K562 (cell line): ENCODE results near the gene PKDREJ. TPM values are rescaled to one million over a fixed set of nuclear protein-coding genes. Genes with fewer than 3 reads are reported as not detected.
A peak's percentile ranks its signal among the peaks of the same experiment; 100 is the strongest.

Experiments
- CAMTA2 ChIP-seq: fragments of 250-450 bp; sonication (Bioruptor Pico); conservative IDR thresholded peaks from 2 replicates; pipeline ENCODE4 v1.5.1; 2022
- CBX8 ChIP-seq: fragments of 200-600 bp; sonication (generic); IDR thresholded peaks from 2 replicates; pipeline ENCODE4 v1.6.1; 2012; ENCODE audit warnings: borderline replicate concordance, mixed run types, low read depth, mild to moderate bottlenecking, moderate library complexity, mixed read lengths, low read length, control low read depth, inconsistent platforms; ENCODE audit not compliant: poor library complexity, severe bottlenecking; ENCODE audit errors: extremely low read depth
- ETV1 ChIP-seq: fragments of 450-650 bp; conservative IDR thresholded peaks from 2 replicates; pipeline ENCODE4 v1.6.1; 2016; ENCODE audit warnings: missing genetic modification characterization, control low read depth, low read depth, missing compliant biosample characterization
- MAZ ChIP-seq, 2 experiments: fragments of 450-650 bp in 1 of 2; sonication (generic) in 1 of 2; formaldehyde crosslinking; IDR thresholded peaks in 1 of 2; conservative IDR thresholded peaks in 1 of 2; 2 replicates each; pipeline versions ENCODE4 v1.4.0 to v1.5.0; 2020; ENCODE audit warnings: mild to moderate bottlenecking in 1 of 2, missing genetic modification reagents in 1 of 2
- RB1 ChIP-seq: fragments of 450-650 bp; IDR thresholded peaks from 2 replicates; pipeline ENCODE4 v1.6.1; 2017; ENCODE audit warnings: low read depth, mild to moderate bottlenecking
- TEAD1 ChIP-seq, 2 experiments: fragments of 450-650 bp in 1 of 2; sonication (generic) in 1 of 2; formaldehyde crosslinking; IDR thresholded peaks; 2 replicates each; pipeline versions ENCODE4 v1.4.0 to v1.8.0; 2020 to 2022; ENCODE audit warnings: mild to moderate bottlenecking in 2 of 2, missing genetic modification reagents in 1 of 2
- ZNF12 ChIP-seq: sonication (generic); formaldehyde crosslinking; IDR thresholded peaks from 2 replicates; pipeline ENCODE4 v1.4.0; 2020; ENCODE audit warnings: mild to moderate bottlenecking, missing genetic modification reagents
- polyA plus RNA-seq, 8 experiments: library from polyadenylated mRNA; depleted of rRNA in 4 of 8; stranded (reverse) in 5 of 8; unstranded in 3 of 8; fragments of >200 nt; fragmentation: Nextera tagmentation in 2 of 8; fragmentation: Illumina TruSeq in 1 of 8; extraction: Ambion mirVana in 2 of 8; extraction: Trizol in 1 of 8; gene quantifications; 2 replicates each; pipeline versions ENCODE4 v1.2.1 to v1.2.3, GENCODE V29; 2011 to 2014; ENCODE audit warnings: inconsistent platforms in 1 of 8, missing spikeins in 1 of 8
- total RNA-seq, 7 experiments: library from RNA; depleted of rRNA in 6 of 7; stranded (reverse); fragments of >200 nt in 6 of 7; fragmentation: Illumina TruSeq in 2 of 7; extraction: Trizol in 2 of 7; gene quantifications; 2 replicates each; pipeline versions ENCODE4 v1.2.1 to v1.2.3, GENCODE V29; 2011 to 2021; ENCODE audit warnings: low replicate concordance in 1 of 7
- TF ChIP-seq, protein P1 (sequence below): fragments of 450-650 bp; formaldehyde crosslinking; IDR thresholded peaks from 2 replicates; pipeline ENCODE4 v1.4.0; 2020; ENCODE audit warnings: mild to moderate bottlenecking, moderate library complexity
- TF ChIP-seq, protein P2 (sequence below), 2 experiments: fragments of 200-800 bp in 1 of 2; sonication (Bioruptor generic) in 1 of 2; sonication (generic) in 1 of 2; formaldehyde crosslinking in 1 of 2; IDR thresholded peaks in 1 of 2; conservative IDR thresholded peaks in 1 of 2; 2 replicates each; pipeline versions ENCODE4 v1.5.0 to v1.6.1; 2016 to 2020; ENCODE audit warnings: missing compliant biosample characterization in 1 of 2, missing genetic modification characterization in 1 of 2, missing genetic modification reagents in 1 of 2
- TF ChIP-seq, protein P3 (sequence below): fragments of 200-600 bp; sonication (generic); IDR thresholded peaks from one replicate; pipeline ENCODE4 v1.6.1; 2012; ENCODE audit warnings: mild to moderate bottlenecking, low read depth, low read length, inconsistent platforms

Gene PKDREJ
- total and polyA plus RNA-seq, 9 of the 15 experiments (the other 6 are each of a cell fraction or from before 2014, with no cell fraction given), result 0.03 TPM; not detected in 8

DNA sequence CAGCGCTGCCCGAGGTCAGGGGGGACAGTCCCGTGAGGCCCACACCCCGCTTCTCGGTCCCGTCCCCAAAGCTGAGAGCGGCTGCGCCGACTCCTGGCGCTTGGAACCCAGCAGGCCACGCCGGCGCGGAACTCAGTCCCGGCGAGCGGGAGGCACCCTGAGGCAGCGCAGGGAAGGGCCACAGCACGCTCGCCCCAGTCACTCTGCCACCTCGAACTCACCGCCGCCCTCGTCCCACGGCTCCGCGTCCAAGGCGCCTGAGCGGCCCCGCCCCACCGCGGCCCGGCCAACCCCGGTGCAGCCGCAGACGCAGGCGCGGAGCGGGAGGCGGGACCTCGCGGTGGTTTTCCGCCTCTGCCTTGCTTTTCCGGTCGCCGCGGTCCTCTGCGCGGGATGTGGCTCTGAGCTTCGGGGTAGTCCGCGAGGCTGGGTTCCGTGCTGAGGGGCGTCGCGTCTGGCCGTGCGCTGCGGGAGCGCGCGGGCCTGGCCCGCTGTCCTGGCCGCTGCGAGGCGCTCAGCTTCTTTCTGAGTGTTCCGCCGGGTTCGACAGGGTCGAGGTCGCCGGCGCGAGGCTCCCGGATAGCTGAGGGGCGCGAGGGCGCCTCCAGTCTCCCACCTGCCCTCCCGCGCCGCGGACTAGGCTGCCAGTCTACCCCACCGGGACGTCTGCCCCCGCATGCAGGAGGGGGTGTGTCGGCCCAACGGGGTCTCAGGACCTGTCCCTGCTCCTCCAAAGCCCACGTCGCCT lies 12.9 kb downstream of the PKDREJ start, which contains the start of gene CDPF1 (continued):
- TF ChIP-seq, protein P1, sequence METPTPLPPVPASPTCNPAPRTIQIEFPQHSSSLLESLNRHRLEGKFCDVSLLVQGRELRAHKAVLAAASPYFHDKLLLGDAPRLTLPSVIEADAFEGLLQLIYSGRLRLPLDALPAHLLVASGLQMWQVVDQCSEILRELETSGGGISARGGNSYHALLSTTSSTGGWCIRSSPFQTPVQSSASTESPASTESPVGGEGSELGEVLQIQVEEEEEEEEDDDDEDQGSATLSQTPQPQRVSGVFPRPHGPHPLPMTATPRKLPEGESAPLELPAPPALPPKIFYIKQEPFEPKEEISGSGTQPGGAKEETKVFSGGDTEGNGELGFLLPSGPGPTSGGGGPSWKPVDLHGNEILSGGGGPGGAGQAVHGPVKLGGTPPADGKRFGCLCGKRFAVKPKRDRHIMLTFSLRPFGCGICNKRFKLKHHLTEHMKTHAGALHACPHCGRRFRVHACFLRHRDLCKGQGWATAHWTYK (CRISPR knock-in tag), result 0 out of 2 replicates have a peak, but pooled peaks have one; percentile 16
- peak; percentile 44; the same call in 1 of the 2 replicates for TF ChIP-seq ZNF12
- no peak; a peak in 1 of 4 replicates for TF ChIP-seq TEAD1 (CRISPR knock-in tag; IDR thresholded peaks at IDR 0.05)
- TF ChIP-seq, protein P2, sequence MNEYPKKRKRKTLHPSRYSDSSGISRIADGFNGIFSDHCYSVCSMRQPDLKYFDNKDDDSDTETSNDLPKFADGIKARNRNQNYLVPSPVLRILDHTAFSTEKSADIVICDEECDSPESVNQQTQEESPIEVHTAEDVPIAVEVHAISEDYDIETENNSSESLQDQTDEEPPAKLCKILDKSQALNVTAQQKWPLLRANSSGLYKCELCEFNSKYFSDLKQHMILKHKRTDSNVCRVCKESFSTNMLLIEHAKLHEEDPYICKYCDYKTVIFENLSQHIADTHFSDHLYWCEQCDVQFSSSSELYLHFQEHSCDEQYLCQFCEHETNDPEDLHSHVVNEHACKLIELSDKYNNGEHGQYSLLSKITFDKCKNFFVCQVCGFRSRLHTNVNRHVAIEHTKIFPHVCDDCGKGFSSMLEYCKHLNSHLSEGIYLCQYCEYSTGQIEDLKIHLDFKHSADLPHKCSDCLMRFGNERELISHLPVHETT (CRISPR knock-in tag; conservative IDR thresholded peaks at IDR 0.05 in 1 of 2, IDR thresholded peaks at IDR 0.05 in 1 of 2), result 0 out of 4 replicates have a peak, but pooled peaks of 1 of the 2 experiments have one; percentile 68
- TF ChIP-seq RB1, result no peak; the same call in 1 of the 2 replicates
- TF ChIP-seq CBX8, result no peak
- TF ChIP-seq, protein P3, sequence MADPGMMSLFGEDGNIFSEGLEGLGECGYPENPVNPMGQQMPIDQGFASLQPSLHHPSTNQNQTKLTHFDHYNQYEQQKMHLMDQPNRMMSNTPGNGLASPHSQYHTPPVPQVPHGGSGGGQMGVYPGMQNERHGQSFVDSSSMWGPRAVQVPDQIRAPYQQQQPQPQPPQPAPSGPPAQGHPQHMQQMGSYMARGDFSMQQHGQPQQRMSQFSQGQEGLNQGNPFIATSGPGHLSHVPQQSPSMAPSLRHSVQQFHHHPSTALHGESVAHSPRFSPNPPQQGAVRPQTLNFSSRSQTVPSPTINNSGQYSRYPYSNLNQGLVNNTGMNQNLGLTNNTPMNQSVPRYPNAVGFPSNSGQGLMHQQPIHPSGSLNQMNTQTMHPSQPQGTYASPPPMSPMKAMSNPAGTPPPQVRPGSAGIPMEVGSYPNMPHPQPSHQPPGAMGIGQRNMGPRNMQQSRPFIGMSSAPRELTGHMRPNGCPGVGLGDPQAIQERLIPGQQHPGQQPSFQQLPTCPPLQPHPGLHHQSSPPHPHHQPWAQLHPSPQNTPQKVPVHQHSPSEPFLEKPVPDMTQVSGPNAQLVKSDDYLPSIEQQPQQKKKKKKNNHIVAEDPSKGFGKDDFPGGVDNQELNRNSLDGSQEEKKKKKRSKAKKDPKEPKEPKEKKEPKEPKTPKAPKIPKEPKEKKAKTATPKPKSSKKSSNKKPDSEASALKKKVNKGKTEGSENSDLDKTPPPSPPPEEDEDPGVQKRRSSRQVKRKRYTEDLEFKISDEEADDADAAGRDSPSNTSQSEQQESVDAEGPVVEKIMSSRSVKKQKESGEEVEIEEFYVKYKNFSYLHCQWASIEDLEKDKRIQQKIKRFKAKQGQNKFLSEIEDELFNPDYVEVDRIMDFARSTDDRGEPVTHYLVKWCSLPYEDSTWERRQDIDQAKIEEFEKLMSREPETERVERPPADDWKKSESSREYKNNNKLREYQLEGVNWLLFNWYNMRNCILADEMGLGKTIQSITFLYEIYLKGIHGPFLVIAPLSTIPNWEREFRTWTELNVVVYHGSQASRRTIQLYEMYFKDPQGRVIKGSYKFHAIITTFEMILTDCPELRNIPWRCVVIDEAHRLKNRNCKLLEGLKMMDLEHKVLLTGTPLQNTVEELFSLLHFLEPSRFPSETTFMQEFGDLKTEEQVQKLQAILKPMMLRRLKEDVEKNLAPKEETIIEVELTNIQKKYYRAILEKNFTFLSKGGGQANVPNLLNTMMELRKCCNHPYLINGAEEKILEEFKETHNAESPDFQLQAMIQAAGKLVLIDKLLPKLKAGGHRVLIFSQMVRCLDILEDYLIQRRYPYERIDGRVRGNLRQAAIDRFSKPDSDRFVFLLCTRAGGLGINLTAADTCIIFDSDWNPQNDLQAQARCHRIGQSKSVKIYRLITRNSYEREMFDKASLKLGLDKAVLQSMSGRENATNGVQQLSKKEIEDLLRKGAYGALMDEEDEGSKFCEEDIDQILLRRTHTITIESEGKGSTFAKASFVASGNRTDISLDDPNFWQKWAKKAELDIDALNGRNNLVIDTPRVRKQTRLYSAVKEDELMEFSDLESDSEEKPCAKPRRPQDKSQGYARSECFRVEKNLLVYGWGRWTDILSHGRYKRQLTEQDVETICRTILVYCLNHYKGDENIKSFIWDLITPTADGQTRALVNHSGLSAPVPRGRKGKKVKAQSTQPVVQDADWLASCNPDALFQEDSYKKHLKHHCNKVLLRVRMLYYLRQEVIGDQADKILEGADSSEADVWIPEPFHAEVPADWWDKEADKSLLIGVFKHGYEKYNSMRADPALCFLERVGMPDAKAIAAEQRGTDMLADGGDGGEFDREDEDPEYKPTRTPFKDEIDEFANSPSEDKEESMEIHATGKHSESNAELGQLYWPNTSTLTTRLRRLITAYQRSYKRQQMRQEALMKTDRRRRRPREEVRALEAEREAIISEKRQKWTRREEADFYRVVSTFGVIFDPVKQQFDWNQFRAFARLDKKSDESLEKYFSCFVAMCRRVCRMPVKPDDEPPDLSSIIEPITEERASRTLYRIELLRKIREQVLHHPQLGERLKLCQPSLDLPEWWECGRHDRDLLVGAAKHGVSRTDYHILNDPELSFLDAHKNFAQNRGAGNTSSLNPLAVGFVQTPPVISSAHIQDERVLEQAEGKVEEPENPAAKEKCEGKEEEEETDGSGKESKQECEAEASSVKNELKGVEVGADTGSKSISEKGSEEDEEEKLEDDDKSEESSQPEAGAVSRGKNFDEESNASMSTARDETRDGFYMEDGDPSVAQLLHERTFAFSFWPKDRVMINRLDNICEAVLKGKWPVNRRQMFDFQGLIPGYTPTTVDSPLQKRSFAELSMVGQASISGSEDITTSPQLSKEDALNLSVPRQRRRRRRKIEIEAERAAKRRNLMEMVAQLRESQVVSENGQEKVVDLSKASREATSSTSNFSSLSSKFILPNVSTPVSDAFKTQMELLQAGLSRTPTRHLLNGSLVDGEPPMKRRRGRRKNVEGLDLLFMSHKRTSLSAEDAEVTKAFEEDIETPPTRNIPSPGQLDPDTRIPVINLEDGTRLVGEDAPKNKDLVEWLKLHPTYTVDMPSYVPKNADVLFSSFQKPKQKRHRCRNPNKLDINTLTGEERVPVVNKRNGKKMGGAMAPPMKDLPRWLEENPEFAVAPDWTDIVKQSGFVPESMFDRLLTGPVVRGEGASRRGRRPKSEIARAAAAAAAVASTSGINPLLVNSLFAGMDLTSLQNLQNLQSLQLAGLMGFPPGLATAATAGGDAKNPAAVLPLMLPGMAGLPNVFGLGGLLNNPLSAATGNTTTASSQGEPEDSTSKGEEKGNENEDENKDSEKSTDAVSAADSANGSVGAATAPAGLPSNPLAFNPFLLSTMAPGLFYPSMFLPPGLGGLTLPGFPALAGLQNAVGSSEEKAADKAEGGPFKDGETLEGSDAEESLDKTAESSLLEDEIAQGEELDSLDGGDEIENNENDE, result no peak
- TF ChIP-seq CAMTA2 (CRISPR knock-in tag), result no peak
- TF ChIP-seq ETV1 (tag), result 0 out of 2 replicates have a peak, but pooled peaks have one; percentile 7
- peak in 1 of 2 experiments; percentile 67; a peak in 3 of 4 replicates for TF ChIP-seq MAZ (CRISPR knock-in tag; conservative IDR thresholded peaks at IDR 0.05 in 1 of 2, IDR thresholded peaks at IDR 0.05 in 1 of 2)
